Astrocyte (in vitro differentiated cells and primary cell): ENCODE data around the gene MRPL20. TPM values are rescaled to one million over a fixed set of nuclear protein-coding genes. Genes with fewer than 3 reads are reported as not detected.

Source experiments
- DNase-seq: peaks from one replicate; pipeline ENCODE4 v3.0.0-alpha.2; 2010; ENCODE audit warnings: low read depth
- FAIRE-seq: peaks from 2 replicates; lab custom pipeline; 2011; peaks lifted over from hg19 to GRCh38; lab: Jason Lieb, UNC
- H2AFZ ChIP-seq: 2 replicates; pipeline ENCODE4 v1.6.0; 2012; ENCODE audit warnings: low read depth, low read length, inconsistent platforms
- H3K27ac ChIP-seq: 2 replicates; pipeline ENCODE4 v1.5.1; 2011; ENCODE audit warnings: low read depth, low read length, inconsistent platforms
- H3K27me3 ChIP-seq: 2 replicates; pipeline ENCODE4 v1.6.0; 2011; ENCODE audit warnings: low read length, inconsistent platforms; ENCODE audit not compliant: insufficient read depth
- H3K36me3 ChIP-seq: 2 replicates; pipeline ENCODE4 v1.5.1; 2011; ENCODE audit warnings: low read length, inconsistent platforms; ENCODE audit not compliant: insufficient read depth
- H3K4me1 ChIP-seq: 2 replicates; pipeline ENCODE4 v1.5.1; 2011; ENCODE audit warnings: low read length, inconsistent platforms; ENCODE audit not compliant: insufficient read depth
- H3K4me2 ChIP-seq: 2 replicates; pipeline ENCODE4 v1.6.0; 2012; ENCODE audit warnings: low read length, inconsistent platforms
- H3K4me3 ChIP-seq: 2 replicates; pipeline ENCODE4 v1.5.1; 2011; ENCODE audit warnings: low read depth, mild to moderate bottlenecking, low read length, inconsistent platforms; ENCODE audit not compliant: insufficient read depth
- H3K79me2 ChIP-seq: 2 replicates; pipeline ENCODE4 v1.6.0; 2012; ENCODE audit warnings: mild to moderate bottlenecking, low read length, inconsistent platforms; ENCODE audit not compliant: insufficient read depth
- H3K9ac ChIP-seq: 2 replicates; pipeline ENCODE4 v1.6.0; 2012; ENCODE audit warnings: mild to moderate bottlenecking, low read length, inconsistent platforms
- H3K9me3 ChIP-seq: 2 replicates; pipeline ENCODE4 v1.5.1; 2012; ENCODE audit warnings: low read depth, mild to moderate bottlenecking, low read length, inconsistent platforms; ENCODE audit not compliant: insufficient read depth
- H4K20me1 ChIP-seq: 2 replicates; pipeline ENCODE4 v1.6.0; 2012; ENCODE audit warnings: low read length, inconsistent platforms; ENCODE audit not compliant: insufficient read depth
- H3K27ac Mint-ChIP-seq: one replicate; pipeline ENCODE4 v1.8.0; 2021; ENCODE audit warnings: mild to moderate bottlenecking, mixed read lengths; ENCODE audit not compliant: unreplicated experiment
- H3K27me3 Mint-ChIP-seq: one replicate; pipeline ENCODE4 v1.8.0; 2021; ENCODE audit warnings: low read depth, mixed read lengths; ENCODE audit not compliant: unreplicated experiment
- H3K36me3 Mint-ChIP-seq: one replicate; pipeline ENCODE4 v1.8.0; 2021; ENCODE audit warnings: low read depth, mixed read lengths; ENCODE audit not compliant: unreplicated experiment
- H3K4me1 Mint-ChIP-seq: one replicate; pipeline ENCODE4 v1.8.0; 2021; ENCODE audit warnings: low read depth, mixed read lengths; ENCODE audit not compliant: unreplicated experiment
- H3K4me3 Mint-ChIP-seq: one replicate; pipeline ENCODE4 v1.8.0; 2021; ENCODE audit warnings: mild to moderate bottlenecking, moderate library complexity, mixed read lengths; ENCODE audit not compliant: unreplicated experiment
- H3K9me3 Mint-ChIP-seq: one replicate; pipeline ENCODE4 v1.8.0; 2021; ENCODE audit warnings: mild to moderate bottlenecking, mixed read lengths; ENCODE audit not compliant: unreplicated experiment
- EZH2 ChIP-seq: IDR thresholded peaks from 2 replicates; pipeline ENCODE4 v1.6.1; 2012; ENCODE audit warnings: mild to moderate bottlenecking, low read length, inconsistent platforms; ENCODE audit not compliant: insufficient read depth
- total RNA-seq: library from RNA; stranded (reverse); gene quantifications from 2 replicates; pipeline ENCODE4 v1.2.1, GENCODE V29; 2021
- TF ChIP-seq, protein P1 (sequence below): IDR thresholded peaks from 2 replicates; pipeline ENCODE4 v1.5.1; 2011; ENCODE audit warnings: low read depth, mild to moderate bottlenecking, inconsistent platforms, low read length, moderate library complexity; ENCODE audit not compliant: insufficient read depth

Gene MRPL20
- total RNA-seq, 1 donor from 2014 or later: 88.5 TPM

DNA sequence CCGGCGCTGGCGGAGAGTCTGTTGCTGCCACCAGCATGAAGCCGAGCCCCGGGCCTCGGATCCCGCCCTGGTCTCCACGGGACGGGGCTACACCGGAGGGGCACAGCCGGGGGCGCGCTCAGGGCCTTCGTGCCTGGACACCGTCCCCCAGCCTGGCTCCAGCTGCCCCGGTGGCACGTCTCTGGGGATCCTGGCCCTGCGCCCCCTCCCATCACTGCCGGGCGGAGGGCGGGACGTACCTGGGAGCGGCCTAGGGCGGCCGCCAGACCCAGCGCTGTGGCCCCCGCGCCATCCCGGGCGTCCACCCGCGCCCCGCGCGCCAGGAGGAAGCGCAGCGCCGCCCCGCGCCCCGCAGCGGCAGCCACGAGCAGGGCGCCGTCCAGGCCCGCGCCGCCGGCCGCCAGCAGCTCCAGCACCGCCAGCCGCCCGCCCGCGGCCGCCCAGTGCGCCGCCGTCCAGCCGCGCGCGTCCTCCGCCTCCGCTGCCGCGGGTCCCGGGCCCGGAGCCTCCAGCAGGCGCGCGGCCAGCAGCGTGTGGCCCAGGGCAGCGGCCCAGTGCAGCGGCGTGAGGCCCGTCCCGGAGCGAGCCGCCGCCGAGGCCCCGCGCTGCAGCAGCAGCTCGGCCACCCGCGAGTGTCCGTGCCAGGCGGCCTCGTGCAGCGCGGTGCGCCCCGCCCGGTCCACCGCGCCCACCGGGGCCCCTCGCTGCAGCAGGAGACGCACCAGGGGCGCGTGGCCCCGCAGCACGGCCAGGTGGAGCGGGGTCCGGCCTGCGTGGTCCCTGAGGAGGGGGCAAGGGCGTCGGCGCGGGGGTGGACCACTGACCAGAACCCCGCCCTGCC lies 12.9 kb upstream of the MRPL20 start:
- Mint-ChIP-seq H3K4me3 (no peak overlapping the region), H3K27ac (no peak overlapping the region), H3K9me3 (no peaks in the 10 kb centered on the region), H3K4me1 (peaks cover 15% of the 10 kb centered on the region), H3K36me3 (peaks cover 3% of the 10 kb centered on the region), H3K27me3 (peaks cover 2% of the 10 kb centered on the region)
- Histone ChIP-seq H3K4me2 (peak overlapping the region; percentile 62), H3K27me3 (no peaks in the 10 kb centered on the region), H3K4me3 (no peak overlapping the region), H3K9ac (no peak overlapping the region), H3K27ac (no peak overlapping the region), H3K79me2 (no peaks in the 10 kb centered on the region), H2AFZ (peak overlapping the region; percentile 41), H4K20me1 (no peaks in the 10 kb centered on the region), H3K9me3 (no peaks in the 10 kb centered on the region), H3K36me3 (no peaks in the 10 kb centered on the region), H3K4me1 (peaks cover 12% of the 10 kb centered on the region)
- DNase-seq: no peak
- TF ChIP-seq, protein P1, sequence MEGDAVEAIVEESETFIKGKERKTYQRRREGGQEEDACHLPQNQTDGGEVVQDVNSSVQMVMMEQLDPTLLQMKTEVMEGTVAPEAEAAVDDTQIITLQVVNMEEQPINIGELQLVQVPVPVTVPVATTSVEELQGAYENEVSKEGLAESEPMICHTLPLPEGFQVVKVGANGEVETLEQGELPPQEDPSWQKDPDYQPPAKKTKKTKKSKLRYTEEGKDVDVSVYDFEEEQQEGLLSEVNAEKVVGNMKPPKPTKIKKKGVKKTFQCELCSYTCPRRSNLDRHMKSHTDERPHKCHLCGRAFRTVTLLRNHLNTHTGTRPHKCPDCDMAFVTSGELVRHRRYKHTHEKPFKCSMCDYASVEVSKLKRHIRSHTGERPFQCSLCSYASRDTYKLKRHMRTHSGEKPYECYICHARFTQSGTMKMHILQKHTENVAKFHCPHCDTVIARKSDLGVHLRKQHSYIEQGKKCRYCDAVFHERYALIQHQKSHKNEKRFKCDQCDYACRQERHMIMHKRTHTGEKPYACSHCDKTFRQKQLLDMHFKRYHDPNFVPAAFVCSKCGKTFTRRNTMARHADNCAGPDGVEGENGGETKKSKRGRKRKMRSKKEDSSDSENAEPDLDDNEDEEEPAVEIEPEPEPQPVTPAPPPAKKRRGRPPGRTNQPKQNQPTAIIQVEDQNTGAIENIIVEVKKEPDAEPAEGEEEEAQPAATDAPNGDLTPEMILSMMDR: no peak
- no peak for TF ChIP-seq EZH2
- no peak for FAIRE-seq

DNA sequence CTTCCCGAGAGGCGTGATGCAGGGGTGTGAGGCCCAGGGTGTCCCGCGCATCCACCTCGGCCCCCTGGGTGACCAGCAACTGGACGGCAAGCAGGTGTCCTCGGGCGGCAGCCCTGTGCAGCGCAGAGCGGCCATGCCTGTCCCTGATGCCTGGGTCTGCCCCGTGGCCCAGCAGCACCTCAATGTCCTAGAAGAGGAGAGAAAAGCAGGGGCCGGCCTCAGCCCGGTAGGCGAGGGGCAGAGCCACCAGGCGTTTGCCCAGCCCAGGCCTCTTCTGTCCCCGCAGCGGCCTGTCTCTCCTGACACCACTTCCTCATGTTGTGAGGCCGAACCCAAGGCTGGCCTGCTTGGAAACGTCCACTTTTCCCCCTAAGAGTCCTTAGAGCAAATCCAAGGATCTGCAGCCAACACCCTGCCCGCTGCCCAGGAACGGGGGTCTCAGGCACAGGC lies 12.3 kb upstream of the MRPL20 start:
- peaks cover 13% of the 10 kb centered on the region for H3K4me1 Mint-ChIP-seq
- Histone ChIP-seq H2AFZ (peak overlapping the region; percentile 41), H3K4me2 (peak overlapping the region; percentile 62), H3K4me1 (peaks cover 12% of the 10 kb centered on the region), H4K20me1 (no peaks in the 10 kb centered on the region), H3K36me3 (no peaks in the 10 kb centered on the region), H3K4me3 (no peak overlapping the region), H3K27ac (no peak overlapping the region), H3K79me2 (no peaks in the 10 kb centered on the region), H3K9ac (no peak overlapping the region), H3K9me3 (no peaks in the 10 kb centered on the region), H3K27me3 (no peaks in the 10 kb centered on the region)
- H3K27ac Mint-ChIP-seq: no peak overlapping the region
- no peak overlapping the region for H3K4me3 Mint-ChIP-seq
- TF ChIP-seq, protein P1: no peak
- TF ChIP-seq EZH2: no peak
- no peak for DNase-seq
- H3K36me3 Mint-ChIP-seq: peaks cover 3% of the 10 kb centered on the region
- no peaks in the 10 kb centered on the region for H3K27me3 Mint-ChIP-seq
- no peaks in the 10 kb centered on the region for H3K9me3 Mint-ChIP-seq
- FAIRE-seq: no peak
